Vagina (tissue), 2 donors: ENCODE measurements around the gene CDHR3. TPM values are rescaled to one million over a fixed set of nuclear protein-coding genes. Genes with fewer than 3 reads are reported as not detected.

Experiments used
- DNase-seq, 2 donors: peaks; one replicate each; pipeline ENCODE4 v3.0.0-alpha.2; 2017; ENCODE audit errors: extremely low spot score in 2 of 2
- H3K27ac ChIP-seq: fragments of 200-600 bp; sonication (generic); one replicate; pipeline ENCODE4 v1.5.1; 2019
- H3K27me3 ChIP-seq: fragments of 200-600 bp; sonication (generic); one replicate; pipeline ENCODE4 v1.5.1; 2019
- H3K36me3 ChIP-seq, 2 donors: fragments of 200-600 bp; sonication (generic); one replicate each; pipeline ENCODE4 v1.5.1; 2017 to 2019
- H3K4me1 ChIP-seq: fragments of 200-600 bp; sonication (generic); one replicate; pipeline ENCODE4 v1.5.1; 2019
- H3K4me3 ChIP-seq, 2 donors: fragments of 200-600 bp; sonication (generic); 1 replicate in 1 of 2; 2 replicates in 1 of 2; pipeline ENCODE4 v1.5.1; 2016 to 2019
- H3K9me3 ChIP-seq: fragments of 200-600 bp; sonication (generic); one replicate; pipeline ENCODE4 v1.5.1; 2019
- POLR2A ChIP-seq, 2 donors: fragments of 450-650 bp; IDR thresholded peaks; one replicate each; pipeline ENCODE4 v1.6.1; 2017; ENCODE audit warnings: antibody characterized with exemption in 2 of 2, mild to moderate bottlenecking in 2 of 2, moderate library complexity in 2 of 2
- POLR2AphosphoS5 ChIP-seq, 2 donors: sonication (generic); formaldehyde crosslinking; IDR thresholded peaks; one replicate each; pipeline ENCODE4 v1.9.0; 2017; ENCODE audit warnings: antibody characterized with exemption in 2 of 2, mild to moderate bottlenecking in 2 of 2, low read depth in 1 of 2; ENCODE audit not compliant: insufficient read depth in 1 of 2
- intact Hi-C: fragments of 100-400 bp; cut with DNase I; formaldehyde crosslinking; loops from one replicate; pipeline ENCODE4 v1.15.1; 2023
- total RNA-seq: library from RNA; depleted of rRNA; stranded (reverse); fragments of >200 nt; gene quantifications from one replicate; pipeline ENCODE4 v1.2.3, GENCODE V29; 2016
- TF ChIP-seq, protein P1 (sequence below), 3 experiments: fragments of 450-650 bp in 2 of 3; fragments of 200-600 bp in 1 of 3; sonication (generic) in 1 of 3; IDR thresholded peaks; one replicate each; pipeline ENCODE4 v1.5.1; 2017 to 2019; ENCODE audit warnings: antibody characterized with exemption in 3 of 3, mild to moderate bottlenecking in 2 of 3, moderate library complexity in 2 of 3

Gene CDHR3
- total RNA-seq, 1 donor from 2014 or later, result 8.8 TPM

DNA sequence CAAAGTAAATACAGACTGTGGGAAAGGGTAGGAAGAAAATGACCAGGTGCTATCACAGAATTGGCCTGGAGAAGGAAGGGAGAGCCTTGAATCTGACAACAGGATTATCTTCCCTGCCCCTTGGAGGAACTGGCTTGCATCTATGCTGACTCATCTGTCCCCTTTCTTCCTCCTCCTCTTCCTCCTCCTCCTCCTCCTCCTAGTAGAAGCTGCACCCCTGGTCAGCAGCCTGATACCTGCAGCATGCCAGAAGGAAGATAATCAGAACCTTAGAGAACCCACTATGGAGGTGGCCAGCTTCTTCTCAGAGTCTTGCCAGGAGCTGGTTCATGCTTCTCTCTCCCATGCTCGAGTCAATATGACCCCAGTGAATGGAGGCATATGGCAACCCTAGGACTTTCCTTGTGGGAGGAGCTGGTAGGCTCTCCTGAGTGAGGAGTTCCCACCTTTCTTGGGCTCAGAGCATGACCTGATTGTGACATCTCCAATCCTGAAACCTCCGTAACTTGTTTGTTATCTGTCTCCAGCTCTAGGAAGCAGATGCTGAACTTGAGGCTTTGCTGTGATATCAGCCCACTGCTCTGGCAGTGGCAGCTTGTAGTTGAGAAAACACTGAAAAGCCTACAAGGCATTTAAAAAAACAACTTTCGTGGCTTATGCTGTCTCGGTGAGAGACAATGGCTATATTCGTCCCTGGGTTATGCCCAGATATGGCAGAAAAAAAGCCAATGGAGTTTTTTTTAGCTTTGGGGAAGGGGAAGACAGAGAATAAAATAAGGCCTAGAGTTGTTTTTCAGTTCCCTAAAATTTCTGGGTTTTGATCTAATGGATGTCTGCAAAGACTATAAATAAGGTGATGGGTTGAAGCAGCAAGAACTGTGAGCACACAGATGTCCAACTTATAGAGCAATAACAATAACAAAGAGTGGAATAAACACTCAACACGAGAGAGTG lies 60.6 kb downstream of the CDHR3 start:
- intact Hi-C loops, result no loop called here
- Histone ChIP-seq H3K27ac (no peak overlapping the region), H3K36me3 (no peaks in the 10 kb centered on the region), H3K9me3 (no peaks in the 10 kb centered on the region), H3K27me3 (no peaks in the 10 kb centered on the region), H3K4me3 (no peak overlapping the region), H3K4me1 (no peaks in the 10 kb centered on the region)
- TF ChIP-seq, protein P1, sequence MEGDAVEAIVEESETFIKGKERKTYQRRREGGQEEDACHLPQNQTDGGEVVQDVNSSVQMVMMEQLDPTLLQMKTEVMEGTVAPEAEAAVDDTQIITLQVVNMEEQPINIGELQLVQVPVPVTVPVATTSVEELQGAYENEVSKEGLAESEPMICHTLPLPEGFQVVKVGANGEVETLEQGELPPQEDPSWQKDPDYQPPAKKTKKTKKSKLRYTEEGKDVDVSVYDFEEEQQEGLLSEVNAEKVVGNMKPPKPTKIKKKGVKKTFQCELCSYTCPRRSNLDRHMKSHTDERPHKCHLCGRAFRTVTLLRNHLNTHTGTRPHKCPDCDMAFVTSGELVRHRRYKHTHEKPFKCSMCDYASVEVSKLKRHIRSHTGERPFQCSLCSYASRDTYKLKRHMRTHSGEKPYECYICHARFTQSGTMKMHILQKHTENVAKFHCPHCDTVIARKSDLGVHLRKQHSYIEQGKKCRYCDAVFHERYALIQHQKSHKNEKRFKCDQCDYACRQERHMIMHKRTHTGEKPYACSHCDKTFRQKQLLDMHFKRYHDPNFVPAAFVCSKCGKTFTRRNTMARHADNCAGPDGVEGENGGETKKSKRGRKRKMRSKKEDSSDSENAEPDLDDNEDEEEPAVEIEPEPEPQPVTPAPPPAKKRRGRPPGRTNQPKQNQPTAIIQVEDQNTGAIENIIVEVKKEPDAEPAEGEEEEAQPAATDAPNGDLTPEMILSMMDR (IDR thresholded peaks at IDR 0.05), result no peak
- TF ChIP-seq POLR2A (IDR thresholded peaks at IDR 0.05), result no peak
- DNase-seq, result no peak

GRCh38 chr7:106026101-106026500 lies 63.0 kb downstream of the CDHR3 start:
- no peaks in the 10 kb centered on the region for H3K27me3 ChIP-seq
- no peak for DNase-seq
- intact Hi-C loops, result no loop called here
- TF ChIP-seq POLR2A (IDR thresholded peaks at IDR 0.05), result no peak
- TF ChIP-seq, protein P1 (IDR thresholded peaks at IDR 0.05), result no peak
- TF ChIP-seq POLR2AphosphoS5 (IDR thresholded peaks at IDR 0.05; ENCODE audit: insufficient read depth in 1 of 2, low read depth in 1 of 2), result no peak
- H3K4me1 ChIP-seq, result no peaks in the 10 kb centered on the region
- H3K9me3 ChIP-seq, result no peaks in the 10 kb centered on the region
- no peak overlapping the region for H3K27ac ChIP-seq
- H3K36me3 ChIP-seq, result no peaks in the 10 kb centered on the region
- H3K4me3 ChIP-seq, result no peak overlapping the region

GRCh38 chr7:106029451-106029850 lies 66.4 kb downstream of the CDHR3 start:
- Histone ChIP-seq H3K4me1 (no peaks in the 10 kb centered on the region), H3K9me3 (no peaks in the 10 kb centered on the region), H3K36me3 (no peaks in the 10 kb centered on the region), H3K4me3 (no peak overlapping the region), H3K27me3 (no peaks in the 10 kb centered on the region), H3K27ac (no peak overlapping the region)
- TF ChIP-seq, protein P1 (IDR thresholded peaks at IDR 0.05), result no peak
- TF ChIP-seq POLR2AphosphoS5 (IDR thresholded peaks at IDR 0.05; ENCODE audit: insufficient read depth in 1 of 2, low read depth in 1 of 2), result no peak
- no peak for TF ChIP-seq POLR2A (IDR thresholded peaks at IDR 0.05)
- DNase-seq, result no peak
- intact Hi-C loops, result no loop called here

GRCh38 chr7:106029941-106030340 lies 66.9 kb downstream of the CDHR3 start:
- no peaks in the 10 kb centered on the region for H3K4me1 ChIP-seq
- H3K27ac ChIP-seq, result no peak overlapping the region
- no peaks in the 10 kb centered on the region for H3K27me3 ChIP-seq
- DNase-seq, result no peak
- TF ChIP-seq, protein P1 (IDR thresholded peaks at IDR 0.05), result no peak
- TF ChIP-seq POLR2A (IDR thresholded peaks at IDR 0.05), result no peak
- TF ChIP-seq POLR2AphosphoS5 (IDR thresholded peaks at IDR 0.05; ENCODE audit: insufficient read depth in 1 of 2, low read depth in 1 of 2), result no peak
- H3K36me3 ChIP-seq, result no peaks in the 10 kb centered on the region
- H3K4me3 ChIP-seq, result no peak overlapping the region
- no peaks in the 10 kb centered on the region for H3K9me3 ChIP-seq
- intact Hi-C loops, result no loop called here
